Glutamatergic neuron (in vitro differentiated cells): Measurements from ENCODE around the gene ATP13A2. TPM values are rescaled to one million over a fixed set of nuclear protein-coding genes. Genes with fewer than 3 reads are reported as not detected.
A peak's percentile ranks its signal among the peaks of the same experiment; 100 is the strongest.

Source experiments
- DNase-seq: peaks from one replicate; pipeline ENCODE4 v3.0.0; 2022
- H3K27ac Mint-ChIP-seq: one replicate; pipeline ENCODE4 v1.8.0; 2020; ENCODE audit warnings: mild to moderate bottlenecking, mixed read lengths, inconsistent platforms; ENCODE audit not compliant: unreplicated experiment
- H3K27me3 Mint-ChIP-seq: one replicate; pipeline ENCODE4 v1.8.0; 2020; ENCODE audit warnings: mild to moderate bottlenecking, moderate library complexity, mixed read lengths, inconsistent platforms; ENCODE audit not compliant: unreplicated experiment
- H3K36me3 Mint-ChIP-seq: one replicate; pipeline ENCODE4 v1.8.0; 2020; ENCODE audit warnings: mild to moderate bottlenecking, mixed read lengths, inconsistent platforms; ENCODE audit not compliant: unreplicated experiment
- H3K4me1 Mint-ChIP-seq: one replicate; pipeline ENCODE4 v1.8.0; 2020; ENCODE audit warnings: mild to moderate bottlenecking, low read depth, mixed read lengths, inconsistent platforms; ENCODE audit not compliant: unreplicated experiment
- H3K4me3 Mint-ChIP-seq: one replicate; pipeline ENCODE4 v1.8.0; 2020; ENCODE audit warnings: mild to moderate bottlenecking, mixed read lengths, inconsistent platforms; ENCODE audit not compliant: unreplicated experiment
- H3K9me3 Mint-ChIP-seq: one replicate; pipeline ENCODE4 v1.8.0; 2020; ENCODE audit warnings: mild to moderate bottlenecking, moderate library complexity, mixed read lengths, inconsistent platforms; ENCODE audit not compliant: unreplicated experiment
- CTCF ChIP-seq: fragments of 200-600 bp; sonication (generic); IDR thresholded peaks from one replicate; pipeline ENCODE4 v1.5.0; 2021; ENCODE audit not compliant: partially characterized antibody, unreplicated experiment
- total RNA-seq: library from RNA; stranded (reverse); fragmentation: NEBNext Ultra II Directional; extraction: Animal tissue kit (Norgen Biotek cat#: 25700); gene quantifications from one replicate; pipeline ENCODE4 v1.2.1, GENCODE V29; 2021; ENCODE audit not compliant: unreplicated experiment

ATP13A2 gene
- total RNA-seq, 1 donor from 2014 or later = 65.0 TPM

GRCh38 chr1:17013491-17014320 is 2.0 kb upstream of the ATP13A2 start:
- no peak for TF ChIP-seq CTCF
- no peak overlapping the region for H3K4me3 Mint-ChIP-seq
- H3K9me3 Mint-ChIP-seq = no peaks in the 10 kb centered on the region
- peaks cover 5% of the 10 kb centered on the region for H3K4me1 Mint-ChIP-seq
- no peak for DNase-seq
- H3K27ac Mint-ChIP-seq = peak overlapping the region; percentile 59
- H3K27me3 Mint-ChIP-seq = peaks cover 9% of the 10 kb centered on the region
- no peaks in the 10 kb centered on the region for H3K36me3 Mint-ChIP-seq

DNA sequence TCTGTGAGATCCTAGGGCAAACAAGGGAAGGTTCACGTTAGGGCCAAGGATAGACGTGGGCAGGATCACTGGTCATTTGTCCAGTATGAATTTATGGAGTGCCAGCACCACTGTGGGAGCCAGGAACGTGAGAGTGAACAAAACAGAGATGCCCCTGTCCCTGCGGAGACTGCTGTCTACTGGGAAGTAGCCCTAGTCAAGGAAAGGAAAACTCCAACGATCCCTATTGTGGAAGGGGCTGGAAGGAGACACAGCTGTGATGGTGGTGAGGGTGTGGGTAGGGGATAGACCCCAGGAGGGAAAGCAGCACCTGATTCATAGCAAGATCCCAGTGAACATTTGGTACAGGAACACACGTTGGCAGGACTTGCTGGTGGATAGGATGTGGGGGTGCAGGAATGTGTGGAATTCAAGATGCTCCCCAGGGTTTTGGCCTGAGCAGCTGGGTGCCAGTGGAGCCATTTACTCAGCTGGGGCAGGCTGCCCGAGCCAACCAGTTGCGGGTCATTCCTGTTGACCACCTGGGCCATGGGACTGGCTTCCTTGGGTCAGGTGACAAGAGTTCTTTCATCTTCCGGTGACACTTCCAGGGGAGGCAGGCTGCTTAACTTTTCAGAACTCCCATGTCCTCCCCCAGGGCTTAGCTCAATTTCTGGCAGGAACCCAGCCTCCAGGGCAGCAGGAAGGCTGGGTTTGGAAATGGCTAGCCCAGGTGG is 1.2 kb upstream of the ATP13A2 start:
- Mint-ChIP-seq H3K4me3 (no peak overlapping the region), H3K27me3 (peaks cover 9% of the 10 kb centered on the region), H3K9me3 (no peaks in the 10 kb centered on the region), H3K36me3 (no peaks in the 10 kb centered on the region), H3K4me1 (peaks cover 5% of the 10 kb centered on the region), H3K27ac (peak overlapping the region; percentile 48)
- no peak for TF ChIP-seq CTCF
- DNase-seq = no peak

GRCh38 chr1:17011092-17011438 is 663 bp downstream of the ATP13A2 start:
- H3K27ac Mint-ChIP-seq = no peak overlapping the region
- no peaks in the 10 kb centered on the region for H3K9me3 Mint-ChIP-seq
- no peak for DNase-seq
- H3K4me3 Mint-ChIP-seq = peak overlapping the region; percentile 84
- H3K36me3 Mint-ChIP-seq = no peaks in the 10 kb centered on the region
- peaks cover 9% of the 10 kb centered on the region for H3K27me3 Mint-ChIP-seq
- peaks cover 5% of the 10 kb centered on the region for H3K4me1 Mint-ChIP-seq
- TF ChIP-seq CTCF = no peak

- no peak overlapping the region for H3K27ac Mint-ChIP-seq
- H3K27me3 Mint-ChIP-seq = peaks cover 10% of the 10 kb centered on the region
- no peaks in the 10 kb centered on the region for H3K36me3 Mint-ChIP-seq
- no peaks in the 10 kb centered on the region for H3K9me3 Mint-ChIP-seq
- no peak for DNase-seq
- H3K4me3 Mint-ChIP-seq = no peak overlapping the region
- peaks cover 5% of the 10 kb centered on the region for H3K4me1 Mint-ChIP-seq
- TF ChIP-seq CTCF = no peak
Measured at GRCh38 chr1:17009706-17010105, 2.0 kb downstream of the ATP13A2 start.
